GM21515 (cell line): Measurements from ENCODE around the gene APOB.

ENCODE experiments used
- ATAC-seq: cut with Tn5 transposase; IDR thresholded peaks from one replicate; pipeline ENCODE4 v1.9.1; 2021; ENCODE audit not compliant: unreplicated experiment

Gene APOB

GRCh38 chr2:21006423-21007128 lies 37.3 kb downstream of the APOB start:
- no peak for ATAC-seq

- no peak for ATAC-seq
Measured at GRCh38 chr2:21005700-21006422, 38.0 kb downstream of the APOB start.

- no peak for ATAC-seq
Measured at GRCh38 chr2:21005111-21005699, 38.7 kb downstream of the APOB start.

- ATAC-seq: no peak
Measured at GRCh38 chr2:21004181-21004572, 39.7 kb downstream of the APOB start.

GRCh38 chr2:21003572-21004180 lies 40.2 kb downstream of the APOB start:
- no peak for ATAC-seq

- no peak for ATAC-seq
Measured at GRCh38 chr2:21002814-21003192, 41.1 kb downstream of the APOB start.

GRCh38 chr2:21001988-21002813 lies 41.7 kb downstream of the APOB start:
- no peak for ATAC-seq

GRCh38 chr2:21001225-21001946 lies 42.5 kb downstream of the APOB start:
- no peak for ATAC-seq

- ATAC-seq: no peak
Measured at GRCh38 chr2:20999906-21000645, 43.8 kb downstream of the APOB start.

- ATAC-seq: no peak
Measured at GRCh38 chr2:20998972-20999905, 44.6 kb downstream of the APOB start.

- no peak for ATAC-seq
Measured at GRCh38 chr2:20997953-20998722, 45.7 kb downstream of the APOB start.

- no peak for ATAC-seq
Measured at GRCh38 chr2:20994130-20994529, 49.7 kb downstream of the APOB start.

GRCh38 chr2:20992201-20992711 lies 51.6 kb downstream of the APOB start:
- ATAC-seq: no peak

- ATAC-seq: no peak
Measured at GRCh38 chr2:20990442-20991430, 53.1 kb downstream of the APOB start.

GRCh38 chr2:20989404-20989803 lies 54.5 kb downstream of the APOB start:
- no peak for ATAC-seq

- ATAC-seq: no peak
Measured at GRCh38 chr2:20988905-20989304, 55.0 kb downstream of the APOB start.
